Measurements from ENCODE around the gene WDR81. TPM values are rescaled to one million over a fixed set of nuclear protein-coding genes. Genes with fewer than 3 reads are reported as not detected.
"Not testable (repeated sequence)": the region's sequence is repeated elsewhere in the genome, so short reads cannot be mapped to it uniquely, and the experiment has no call there.

WDR81 gene
- polyA plus RNA-seq, 1 donor (not counting 4 experiments of a cell fraction or from before 2014, with no cell fraction given): 4.2 TPM

DNA sequence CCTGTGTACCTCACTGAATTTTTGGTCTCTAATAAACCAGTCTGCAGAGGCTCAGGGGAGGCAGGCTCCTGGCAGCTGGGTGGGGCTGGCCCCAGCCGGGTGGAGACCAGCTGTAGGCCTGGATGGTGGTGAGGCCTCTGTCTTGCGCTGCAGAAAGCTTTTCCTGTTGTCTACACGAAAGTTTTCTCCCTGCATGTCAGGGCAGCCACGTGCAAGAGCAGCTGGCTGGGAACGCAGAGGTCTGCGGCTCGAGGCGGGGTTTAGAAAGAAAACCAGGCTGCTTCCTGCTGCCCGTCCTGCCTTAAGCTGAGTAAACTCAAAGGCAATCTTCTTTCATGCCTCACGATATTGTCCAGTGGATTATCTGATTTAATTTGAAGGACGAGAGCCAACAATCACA lies 39.8 kb downstream of the WDR81 start:
- H3K4me3 ChIP-seq (ENCODE audit: control insufficient read depth in 2 of 3, extremely low read depth in 1 of 3, insufficient read depth in 2 of 3, low read depth in 1 of 3, low read length in 3 of 3): no peak overlapping the region
- no peak for DNase-seq (ENCODE audit: low read depth, low spot score)
- H3K27ac ChIP-seq (ENCODE audit: control insufficient read depth, insufficient read depth, low read length): peak overlapping the region; percentile 51
- H3K4me2 ChIP-seq (ENCODE audit: control insufficient read depth, extremely low read depth, insufficient read depth, low read depth, low read length): peak overlapping the region; percentile 24
- no peaks in the 10 kb centered on the region for H4K20me1 ChIP-seq (ENCODE audit: control insufficient read depth, extremely low read depth, insufficient read depth, low read length)
- H3K9ac ChIP-seq (ENCODE audit: control insufficient read depth, extremely low read depth, insufficient read depth, low read length): peak overlapping the region; percentile 8
- H3K9me1 ChIP-seq (ENCODE audit: control insufficient read depth, extremely low read depth, insufficient read depth, low read length): no peaks in the 10 kb centered on the region
- no peaks in the 10 kb centered on the region for H3K36me3 ChIP-seq (ENCODE audit: control insufficient read depth in 2 of 2, extremely low read depth in 1 of 2, insufficient read depth in 2 of 2, low read length in 2 of 2)
- H2AFZ ChIP-seq (ENCODE audit: control insufficient read depth, low read length): peak overlapping the region; percentile 20
- TF ChIP-seq EZH2 (IDR thresholded peaks at IDR 0.05; ENCODE audit: low read length): no peak
- TF ChIP-seq, protein P1, sequence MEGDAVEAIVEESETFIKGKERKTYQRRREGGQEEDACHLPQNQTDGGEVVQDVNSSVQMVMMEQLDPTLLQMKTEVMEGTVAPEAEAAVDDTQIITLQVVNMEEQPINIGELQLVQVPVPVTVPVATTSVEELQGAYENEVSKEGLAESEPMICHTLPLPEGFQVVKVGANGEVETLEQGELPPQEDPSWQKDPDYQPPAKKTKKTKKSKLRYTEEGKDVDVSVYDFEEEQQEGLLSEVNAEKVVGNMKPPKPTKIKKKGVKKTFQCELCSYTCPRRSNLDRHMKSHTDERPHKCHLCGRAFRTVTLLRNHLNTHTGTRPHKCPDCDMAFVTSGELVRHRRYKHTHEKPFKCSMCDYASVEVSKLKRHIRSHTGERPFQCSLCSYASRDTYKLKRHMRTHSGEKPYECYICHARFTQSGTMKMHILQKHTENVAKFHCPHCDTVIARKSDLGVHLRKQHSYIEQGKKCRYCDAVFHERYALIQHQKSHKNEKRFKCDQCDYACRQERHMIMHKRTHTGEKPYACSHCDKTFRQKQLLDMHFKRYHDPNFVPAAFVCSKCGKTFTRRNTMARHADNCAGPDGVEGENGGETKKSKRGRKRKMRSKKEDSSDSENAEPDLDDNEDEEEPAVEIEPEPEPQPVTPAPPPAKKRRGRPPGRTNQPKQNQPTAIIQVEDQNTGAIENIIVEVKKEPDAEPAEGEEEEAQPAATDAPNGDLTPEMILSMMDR (optimal IDR thresholded peaks at IDR 0.05 in 1 of 3, IDR thresholded peaks at IDR 0.05 in 1 of 3, conservative IDR thresholded peaks at IDR 0.05 in 1 of 3; ENCODE audit: extremely low read depth in 1 of 3, insufficient read depth in 2 of 3, low read length in 3 of 3): no peak
- no peaks in the 10 kb centered on the region for H3K79me2 ChIP-seq (ENCODE audit: control insufficient read depth, insufficient read depth, low read length)
- peaks cover 34% of the 10 kb centered on the region for H3K4me1 ChIP-seq (ENCODE audit: control insufficient read depth, extremely low read depth, insufficient read depth, low read length)
- H3K27me3 ChIP-seq (ENCODE audit: control insufficient read depth, extremely low read depth, insufficient read depth, low read length): no peaks in the 10 kb centered on the region
- FAIRE-seq: peak; percentile 94
- H3K9me3 ChIP-seq (ENCODE audit: control insufficient read depth, low read depth, low read length): no peaks in the 10 kb centered on the region
- dilution Hi-C loops (cut with MboI; ENCODE audit: extremely low pct_ligation_motif_present, low sequenced_read_pairs): no loop called here

DNA sequence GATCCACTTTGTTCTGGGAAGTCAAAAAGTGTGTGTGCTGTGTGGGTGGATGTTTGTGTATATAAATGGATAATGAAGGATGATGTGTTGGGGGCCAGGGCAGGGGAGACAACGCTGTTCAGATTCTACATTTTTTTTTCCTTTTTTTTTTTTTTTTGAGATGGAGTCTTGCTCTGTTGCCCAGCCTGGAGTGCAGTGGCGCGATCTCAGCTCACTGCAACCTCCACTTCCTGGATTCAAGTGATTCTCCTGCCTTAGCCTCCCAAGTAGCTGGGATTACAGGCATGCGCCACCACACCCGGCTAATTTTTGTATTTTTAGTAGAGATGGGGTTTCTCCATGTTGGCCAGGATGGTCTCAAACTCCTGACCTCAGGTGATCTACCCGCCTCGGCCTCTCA lies 40.2 kb downstream of the WDR81 start:
- H3K36me3 ChIP-seq (ENCODE audit: control insufficient read depth in 2 of 2, extremely low read depth in 1 of 2, insufficient read depth in 2 of 2, low read length in 2 of 2); DNase-seq (ENCODE audit: low read depth, low spot score); dilution Hi-C loops (cut with MboI; ENCODE audit: extremely low pct_ligation_motif_present, low sequenced_read_pairs); H3K27me3 ChIP-seq (ENCODE audit: control insufficient read depth, extremely low read depth, insufficient read depth, low read length); H3K9me3 ChIP-seq (ENCODE audit: control insufficient read depth, low read depth, low read length); H3K4me3 ChIP-seq (ENCODE audit: control insufficient read depth in 2 of 3, extremely low read depth in 1 of 3, insufficient read depth in 2 of 3, low read depth in 1 of 3, low read length in 3 of 3); H4K20me1 ChIP-seq (ENCODE audit: control insufficient read depth, extremely low read depth, insufficient read depth, low read length); FAIRE-seq; H3K79me2 ChIP-seq (ENCODE audit: control insufficient read depth, insufficient read depth, low read length); H3K9me1 ChIP-seq (ENCODE audit: control insufficient read depth, extremely low read depth, insufficient read depth, low read length): not testable (repeated sequence)
- Histone ChIP-seq H3K27ac (ENCODE audit: control insufficient read depth, insufficient read depth, low read length) (peak overlapping the region; percentile 51), H3K4me2 (ENCODE audit: control insufficient read depth, extremely low read depth, insufficient read depth, low read depth, low read length) (peak overlapping the region; percentile 24), H2AFZ (ENCODE audit: control insufficient read depth, low read length) (peak overlapping the region; percentile 20), H3K9ac (ENCODE audit: control insufficient read depth, extremely low read depth, insufficient read depth, low read length) (peak overlapping the region; percentile 8), H3K4me1 (ENCODE audit: control insufficient read depth, extremely low read depth, insufficient read depth, low read length) (peaks cover 36% of the 10 kb centered on the region)

DNA sequence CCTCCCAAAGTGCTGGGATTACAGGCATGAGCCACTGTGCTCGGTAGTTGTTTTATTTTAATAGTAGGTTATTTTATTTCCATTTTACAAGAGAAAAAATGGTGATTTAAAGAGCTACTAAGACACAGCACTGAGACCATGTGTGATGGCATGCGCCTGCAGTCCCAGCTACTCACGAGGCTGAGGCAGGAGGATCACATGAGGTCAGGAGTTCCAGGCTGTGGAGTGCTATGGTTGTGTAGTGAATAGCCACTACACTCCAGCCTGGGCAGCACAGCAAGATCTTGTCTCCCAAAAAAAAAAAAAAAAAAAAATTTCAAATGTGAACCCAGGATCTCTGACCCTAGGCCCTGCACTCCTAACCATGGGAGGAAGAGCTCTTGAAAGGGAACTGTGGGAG lies 41.1 kb downstream of the WDR81 start:
- H3K4me1 ChIP-seq (ENCODE audit: control insufficient read depth, extremely low read depth, insufficient read depth, low read length): peaks cover 44% of the 10 kb centered on the region

More for the DNA sequence above, 41.1 kb downstream of the WDR81 start:
- Histone ChIP-seq H3K4me2 (ENCODE audit: control insufficient read depth, extremely low read depth, insufficient read depth, low read depth, low read length) (no peak overlapping the region), H3K79me2 (ENCODE audit: control insufficient read depth, insufficient read depth, low read length) (no peaks in the 10 kb centered on the region), H4K20me1 (ENCODE audit: control insufficient read depth, extremely low read depth, insufficient read depth, low read length) (no peaks in the 10 kb centered on the region), H3K9me1 (ENCODE audit: control insufficient read depth, extremely low read depth, insufficient read depth, low read length) (no peaks in the 10 kb centered on the region), H3K27me3 (ENCODE audit: control insufficient read depth, extremely low read depth, insufficient read depth, low read length) (no peaks in the 10 kb centered on the region), H3K9me3 (ENCODE audit: control insufficient read depth, low read depth, low read length) (no peaks in the 10 kb centered on the region), H3K27ac (ENCODE audit: control insufficient read depth, insufficient read depth, low read length) (no peak overlapping the region), H3K9ac (ENCODE audit: control insufficient read depth, extremely low read depth, insufficient read depth, low read length) (no peak overlapping the region), H2AFZ (ENCODE audit: control insufficient read depth, low read length) (no peak overlapping the region), H3K36me3 (ENCODE audit: control insufficient read depth in 2 of 2, extremely low read depth in 1 of 2, insufficient read depth in 2 of 2, low read length in 2 of 2) (no peaks in the 10 kb centered on the region), H3K4me3 (ENCODE audit: control insufficient read depth in 2 of 3, extremely low read depth in 1 of 3, insufficient read depth in 2 of 3, low read depth in 1 of 3, low read length in 3 of 3) (no peak overlapping the region)
- TF ChIP-seq, protein P1 (optimal IDR thresholded peaks at IDR 0.05 in 1 of 3, IDR thresholded peaks at IDR 0.05 in 1 of 3, conservative IDR thresholded peaks at IDR 0.05 in 1 of 3; ENCODE audit: extremely low read depth in 1 of 3, insufficient read depth in 2 of 3, low read length in 3 of 3): no peak
- TF ChIP-seq EZH2 (IDR thresholded peaks at IDR 0.05; ENCODE audit: low read length): no peak
- dilution Hi-C loops (cut with MboI; ENCODE audit: extremely low pct_ligation_motif_present, low sequenced_read_pairs): no loop called here
- no peak for DNase-seq (ENCODE audit: low read depth, low spot score)
- FAIRE-seq: no peak
